HCT116 (cell line): ENCODE results near the gene KRT15. TPM values are rescaled to one million over a fixed set of nuclear protein-coding genes. Genes with fewer than 3 reads are reported as not detected.

Source experiments
- ATAC-seq: fragments of 200-7000 bp; cut with Tn5 transposase; 2 replicates; pipeline ENCODE4 v1.9.1; 2020; ENCODE audit warnings: mild to moderate bottlenecking, moderate library complexity
- BruUV-seq: library from RNA; stranded (reverse); fragments of 400-500 nt; replicated peaks from 2 replicates; lab custom pipeline; 2021; lab: Mats Ljungman, UMichigan
- CTCF ChIA-PET: fragments of 300-600 bp; sonication (Branson Sonifier 250); formaldehyde crosslinking; loops from one replicate; lab custom pipeline; 2021; ENCODE audit warnings: antibody characterized with exemption; lab: Charles Lee
- POLR2A ChIA-PET: fragments of 300-600, 350-600 bp; sonication (Branson Sonifier 250); formaldehyde crosslinking; loops from one replicate; lab custom pipeline; 2021; ENCODE audit warnings: antibody characterized with exemption; lab: Charles Lee
- RAD21 ChIA-PET, 2 experiments: fragments of 300-600 bp; sonication (Branson Sonifier 250); formaldehyde crosslinking; loops; one replicate each; lab custom pipeline; 2023; ENCODE audit warnings: low total read pairs in 2 of 2; ENCODE audit not compliant: uncharacterized antibody in 2 of 2, unreplicated experiment in 2 of 2, low non-redundant PET in 1 of 2; lab: Charles Lee
- DNase-seq: peaks from one replicate; pipeline ENCODE4 v3.0.0-alpha.2; 2010; ENCODE audit warnings: low read depth, low spot score
- H2AFZ ChIP-seq: fragments of 200-600 bp; shearing (Covaris generic), sonication (generic); 2 replicates; pipeline ENCODE4 v1.6.1; 2017; ENCODE audit warnings: low read depth, mixed run types, mixed read lengths, antibody characterized with exemption, low read length; ENCODE audit not compliant: poor library complexity, severe bottlenecking
- H3K27ac ChIP-seq: 2 replicates; pipeline ENCODE4 v1.5.1; 2012; ENCODE audit warnings: low read depth, low read length
- H3K27me3 ChIP-seq: fragments of 200-600 bp; sonication (generic); 2 replicates; pipeline ENCODE4 v1.6.1; 2016; ENCODE audit warnings: mixed run types, low read length, mixed read lengths; ENCODE audit not compliant: insufficient read depth
- H3K36me3 ChIP-seq, 2 experiments: fragments of 200-500 bp in 1 of 2; fragments of 200-600 bp in 1 of 2; sonication (Bioruptor generic) in 1 of 2; sonication (generic) in 1 of 2; 2 replicates each; pipeline versions ENCODE4 v1.5.1 to v1.6.1; 2014 to 2016; ENCODE audit warnings: low read length in 2 of 2, inconsistent platforms in 1 of 2, mixed read lengths in 1 of 2, mixed run types in 1 of 2; ENCODE audit not compliant: insufficient read depth in 2 of 2, control insufficient read depth in 1 of 2
- H3K4me1 ChIP-seq, 2 experiments: fragments of 200-600 bp in 1 of 2; sonication (generic) in 1 of 2; 2 replicates each; pipeline versions ENCODE4 v1.5.1 to v1.6.1; 2012 to 2017; ENCODE audit warnings: low read length in 2 of 2, inconsistent platforms in 1 of 2, mild to moderate bottlenecking in 1 of 2, mixed read lengths in 1 of 2, mixed run types in 1 of 2, moderate library complexity in 1 of 2; ENCODE audit not compliant: insufficient read depth in 2 of 2, control insufficient read depth in 1 of 2
- H3K4me2 ChIP-seq: fragments of 200-600 bp; sonication (generic); 2 replicates; pipeline ENCODE4 v1.6.1; 2017; ENCODE audit warnings: mixed run types, low read length, mixed read lengths
- H3K4me3 ChIP-seq, 2 experiments: fragments of 200-600 bp in 1 of 2; sonication (generic) in 1 of 2; replicated peaks in 1 of 2; 2 replicates each; pipeline ENCODE4 v1.5.1; 2011 to 2016; ENCODE audit warnings: low read length in 2 of 2, control low read depth in 1 of 2, low read depth in 1 of 2, mild to moderate bottlenecking in 1 of 2, mixed read lengths in 1 of 2, mixed run types in 1 of 2
- H3K79me2 ChIP-seq: fragments of 200-600 bp; sonication (generic); 2 replicates; pipeline ENCODE4 v1.6.1; 2017; ENCODE audit warnings: mild to moderate bottlenecking, mixed run types, low read length, moderate library complexity, mixed read lengths; ENCODE audit not compliant: insufficient read depth
- H3K9ac ChIP-seq: fragments of 200-600 bp; sonication (generic); 2 replicates; pipeline ENCODE4 v1.6.1; 2016; ENCODE audit warnings: low read length, mixed read lengths
- H3K9me2 ChIP-seq: fragments of 200-600 bp; sonication (generic), shearing (Covaris generic); 2 replicates; pipeline ENCODE4 v1.6.1; 2017; ENCODE audit warnings: mixed run types, mild to moderate bottlenecking, moderate library complexity; ENCODE audit not compliant: insufficient read depth
- H3K9me3 ChIP-seq, 2 experiments: fragments of 200-500 bp in 1 of 2; fragments of 200-600 bp in 1 of 2; sonication (Bioruptor generic) in 1 of 2; sonication (generic) in 1 of 2; 2 replicates each; pipeline ENCODE4 v1.6.1; 2014 to 2017; ENCODE audit warnings: low read length in 2 of 2, mixed read lengths in 2 of 2, inconsistent platforms in 1 of 2, low read depth in 1 of 2, mild to moderate bottlenecking in 1 of 2, mixed run types in 1 of 2, moderate library complexity in 1 of 2; ENCODE audit not compliant: control insufficient read depth in 1 of 2, insufficient read depth in 1 of 2
- H4K20me1 ChIP-seq: fragments of 200-600 bp; sonication (generic), shearing (Covaris generic); 2 replicates; pipeline ENCODE4 v1.6.1; 2017; ENCODE audit warnings: mixed run types, mild to moderate bottlenecking, moderate library complexity; ENCODE audit not compliant: insufficient read depth
- ATF3 ChIP-seq: IDR thresholded peaks from 2 replicates; pipeline ENCODE4 v1.6.1; 2012
- CBX3 ChIP-seq: IDR thresholded peaks from 2 replicates; pipeline ENCODE4 v1.6.1; 2012; ENCODE audit warnings: low read depth
- CEBPB ChIP-seq: IDR thresholded peaks from 2 replicates; pipeline ENCODE4 v1.6.1; 2012; ENCODE audit warnings: low read depth
- EGR1 ChIP-seq: IDR thresholded peaks from 2 replicates; pipeline ENCODE4 v1.6.1; 2012; ENCODE audit warnings: low read depth
- ELF1 ChIP-seq: IDR thresholded peaks from 2 replicates; pipeline ENCODE4 v1.6.1; 2012; ENCODE audit warnings: low read depth, borderline replicate concordance
- EZH2 ChIP-seq: fragments of 200-600 bp; sonication (generic); IDR thresholded peaks from 2 replicates; pipeline ENCODE4 v1.6.1; 2017; ENCODE audit warnings: antibody characterized with exemption, mixed run types
- EZH2phosphoT487 ChIP-seq: fragments of 200-600 bp; IDR thresholded peaks from 2 replicates; pipeline ENCODE4 v1.6.1; 2018; ENCODE audit warnings: antibody characterized with exemption, borderline replicate concordance
- FOSL1 ChIP-seq: IDR thresholded peaks from 2 replicates; pipeline ENCODE4 v1.6.1; 2012; ENCODE audit warnings: low read depth
- JUND ChIP-seq: IDR thresholded peaks from 2 replicates; pipeline ENCODE4 v1.6.1; 2012
- MAX ChIP-seq: IDR thresholded peaks from 2 replicates; pipeline ENCODE4 v1.6.1; 2012
- POLR2A ChIP-seq: IDR thresholded peaks from 2 replicates; pipeline ENCODE4 v1.7.0; 2011; ENCODE audit warnings: borderline replicate concordance; ENCODE audit not compliant: insufficient read depth, insufficient read length; ENCODE audit errors: extremely low read depth
- POLR2AphosphoS5 ChIP-seq: IDR thresholded peaks from 2 replicates; pipeline ENCODE4 v1.6.1; 2011; ENCODE audit warnings: mild to moderate bottlenecking, low read depth, low read length, moderate library complexity
- SIN3A ChIP-seq: IDR thresholded peaks from 2 replicates; pipeline ENCODE4 v1.6.1; 2012; ENCODE audit warnings: low read depth
- SP1 ChIP-seq: IDR thresholded peaks from 2 replicates; pipeline ENCODE4 v1.6.1; 2012; ENCODE audit warnings: low read depth
- TCF7L2 ChIP-seq: IDR thresholded peaks from 2 replicates; pipeline ENCODE4 v1.7.0; 2011; ENCODE audit warnings: borderline replicate concordance, inconsistent platforms; ENCODE audit not compliant: insufficient read depth, insufficient read length; ENCODE audit errors: extremely low read depth
- YY1 ChIP-seq: IDR thresholded peaks from 2 replicates; pipeline ENCODE4 v1.6.1; 2011; ENCODE audit warnings: low read length, low read depth, moderate library complexity, mild to moderate bottlenecking; ENCODE audit not compliant: insufficient replicate concordance; ENCODE audit errors: extremely low read depth
- ZBTB33 ChIP-seq: IDR thresholded peaks from 2 replicates; pipeline ENCODE4 v1.6.1; 2011; ENCODE audit warnings: mild to moderate bottlenecking, low read length, moderate library complexity; ENCODE audit not compliant: insufficient replicate concordance; ENCODE audit errors: extremely low read depth
- ZFX ChIP-seq: fragments of 450-650 bp; IDR thresholded peaks from 2 replicates; pipeline ENCODE4 v1.6.1; 2017
- intact Hi-C: fragments of 100-400 bp; cut with micrococcal nuclease; formaldehyde crosslinking; loops from 2 replicates; pipeline ENCODE4 v1.10.0; 2022
- total RNA-seq: library from RNA; stranded (reverse); gene quantifications from one replicate; pipeline ENCODE4 v1.2.1, GENCODE V29; 2021; ENCODE audit not compliant: unreplicated experiment

Gene KRT15
- total RNA-seq, 1 experiment from 2014 or later: 37.1 TPM

- Histone ChIP-seq H3K9me3 (no peaks in the 10 kb centered on the region), H3K36me3 (no peaks in the 10 kb centered on the region), H3K4me3 (no peak overlapping the region), H4K20me1 (no peaks in the 10 kb centered on the region), H3K79me2 (no peaks in the 10 kb centered on the region), H3K9ac (no peak overlapping the region; the same call in 1 of the 2 replicates), H3K4me1 (peaks cover 34 to 85% of the 10 kb centered on the region in 2 experiments), H3K4me2 (peak overlapping the region; percentile 1; the same call in 1 of the 2 replicates), H3K9me2 (no peaks in the 10 kb centered on the region), H3K27me3 (no peaks in the 10 kb centered on the region), H2AFZ (no peak overlapping the region), H3K27ac (no peak overlapping the region; the same call in 1 of the 2 replicates)
- ChIA-PET RAD21 (interaction anchor here in 1 of 2 experiments (1.7 kb wide), 1 partner anchor 51 kb away, joined by 7 read pairs; no protein-coding TSS in a partner anchor), POLR2A (interaction anchor here (0.8 to 1.8 kb wide), 3 partner anchors 28 to 585 kb away, joined by 3 to 6 read pairs (median 3); partner anchors contain the start of gene KRT19), CTCF (interaction anchor here (1.3 to 4.7 kb wide), 3 partner anchors 51 to 641 kb away, joined by 3 to 23 read pairs (median 7); no protein-coding TSS in a partner anchor)
- TF ChIP-seq ATF3 (no peak), TCF7L2 (no peak), YY1 (no peak), SIN3A (no peak), FOSL1 (no peak), POLR2AphosphoS5 (no peak), CBX3 (no peak), EGR1 (no peak), EZH2phosphoT487 (no peak), ELF1 (no peak), JUND (no peak), EZH2 (no peak), POLR2A (no peak), ZFX (no peak), MAX (no peak), SP1 (no peak), ZBTB33 (no peak), CEBPB (no peak)
- no peak for DNase-seq
- intact Hi-C loops: loop anchor here (10.0 kb wide), 1 partner anchor 83 kb away; no protein-coding TSS in a partner anchor
- no TSS peak for BruUV-seq
- ATAC-seq: no peak
These were observed 20.4 kb downstream of the KRT15 start for GRCh38 chr17:41498276-41498675.
